SH-SY5Y (cell line): ENCODE data around the gene TERT.
A peak's percentile ranks its signal among the peaks of the same experiment; 100 is the strongest.

Experiments
- GATA2 ChIP-seq: IDR thresholded peaks from 2 replicates; pipeline ENCODE4 v1.6.1; 2011; ENCODE audit warnings: mild to moderate bottlenecking, low read depth, low read length
- GATA3 ChIP-seq: IDR thresholded peaks from 2 replicates; pipeline ENCODE4 v1.6.1; 2011; ENCODE audit warnings: low read depth, mild to moderate bottlenecking, low read length, moderate library complexity

The TERT gene

DNA sequence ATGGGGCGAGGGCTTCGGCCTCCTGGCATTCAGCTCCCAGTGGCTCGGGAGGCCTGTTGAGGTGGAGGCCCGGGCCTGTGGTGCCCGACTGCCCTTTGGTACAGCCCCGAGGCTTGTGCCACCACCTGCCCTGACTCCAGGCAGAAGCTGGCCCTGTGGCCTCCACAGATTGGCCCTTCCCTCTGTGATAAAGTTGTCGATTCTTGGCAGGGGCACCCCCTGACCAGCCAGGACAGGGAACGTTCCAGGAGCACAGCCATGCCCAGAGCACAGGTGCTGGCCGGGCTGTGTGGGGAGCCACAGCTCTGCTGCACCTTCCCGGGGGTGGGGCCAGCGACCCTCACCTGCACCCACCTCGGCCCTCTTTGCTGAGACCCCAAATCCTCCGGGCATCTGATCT lies 37.0 kb downstream of the TERT start:
- TF ChIP-seq GATA2 (no peak), GATA3 (no peak)

DNA sequence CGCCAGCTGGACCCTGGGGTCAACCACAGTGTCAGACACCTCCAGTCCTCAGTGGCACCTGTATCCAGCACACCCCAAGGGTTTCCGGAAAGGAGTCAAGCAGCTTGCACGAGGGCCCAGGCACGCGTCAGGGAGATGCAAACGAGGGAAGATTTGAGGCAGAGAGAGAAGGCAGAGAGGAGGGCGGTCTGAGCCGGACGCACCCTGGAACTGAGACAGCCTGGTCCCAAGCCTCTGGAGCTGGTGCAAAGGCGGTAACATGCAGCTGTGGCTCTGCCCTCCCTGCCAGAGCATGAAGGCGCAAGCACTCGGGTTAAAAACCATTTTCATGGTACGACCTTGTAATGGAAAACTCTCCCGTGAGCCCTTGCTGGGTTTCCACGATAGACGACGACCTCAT lies 37.5 kb downstream of the TERT start:
- TF ChIP-seq GATA3, result no peak
- TF ChIP-seq GATA2, result no peak

- TF ChIP-seq GATA2 (no peak), GATA3 (no peak)
These were observed 38.1 kb downstream of the TERT start for GRCh38 chr5:1256776-1257175.

GRCh38 chr5:1255081-1255561 lies 39.7 kb downstream of the TERT start:
- no peak for TF ChIP-seq GATA3
- no peak for TF ChIP-seq GATA2

DNA sequence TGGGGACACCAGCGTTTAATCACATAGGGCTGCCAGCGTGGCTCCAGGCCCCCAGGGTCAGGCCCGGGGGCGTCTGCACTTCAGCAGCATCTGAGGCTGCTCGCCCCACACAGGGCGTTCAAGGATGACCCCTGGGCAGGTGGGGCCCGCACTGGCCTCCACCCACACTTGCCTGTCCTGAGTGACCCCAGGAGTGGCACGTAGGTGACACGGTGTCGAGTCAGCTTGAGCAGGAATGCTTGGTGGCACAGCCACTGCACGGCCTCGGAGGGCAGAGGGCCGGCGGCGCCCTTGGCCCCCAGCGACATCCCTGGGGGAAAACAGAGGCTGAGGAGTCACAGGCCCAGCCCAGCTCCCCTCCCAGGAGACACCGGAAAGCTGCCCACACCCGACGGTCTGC lies 40.7 kb downstream of the TERT start:
- TF ChIP-seq GATA3 (no peak), GATA2 (no peak)

DNA sequence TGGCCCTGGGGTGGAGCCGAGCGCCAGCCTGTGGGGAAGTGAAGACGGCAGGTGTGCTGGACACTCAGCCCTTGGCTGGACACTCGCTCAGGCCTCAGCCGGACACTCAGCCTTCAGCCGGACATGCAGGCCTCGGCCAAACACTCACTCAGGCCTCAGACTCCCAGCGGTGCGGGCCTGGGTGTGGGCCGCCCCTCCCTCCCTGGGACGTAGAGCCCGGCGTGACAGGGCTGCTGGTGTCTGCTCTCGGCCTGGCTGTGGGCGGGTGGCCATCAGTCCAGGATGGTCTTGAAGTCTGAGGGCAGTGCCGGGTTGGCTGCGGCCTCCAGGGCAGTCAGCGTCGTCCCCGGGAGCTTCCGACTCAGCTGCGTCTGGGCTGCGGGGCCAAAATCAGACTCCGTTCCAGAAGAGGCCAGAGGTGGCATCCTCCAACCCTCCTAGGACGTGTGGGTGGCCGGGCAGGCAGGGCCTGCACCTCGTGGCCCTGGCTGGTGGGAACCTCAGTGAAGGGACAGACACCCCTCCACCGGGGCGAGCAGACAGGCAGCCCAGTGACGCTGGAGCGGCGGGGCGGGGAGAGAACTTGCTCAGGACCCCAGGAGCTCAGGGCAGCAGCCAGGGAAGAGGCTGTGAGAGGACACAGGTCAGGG lies 41.3 kb downstream of the TERT start:
- no peak for TF ChIP-seq GATA2
- TF ChIP-seq GATA3, result no peak

- TF ChIP-seq GATA2 (no peak), GATA3 (no peak)
These were observed 42.2 kb downstream of the TERT start for GRCh38 chr5:1252681-1253080.

- TF ChIP-seq GATA2 (peak; percentile 27; the same call in 1 of the 2 replicates), GATA3 (no peak)
These were observed 42.9 kb downstream of the TERT start for GRCh38 chr5:1251678-1252580.

DNA sequence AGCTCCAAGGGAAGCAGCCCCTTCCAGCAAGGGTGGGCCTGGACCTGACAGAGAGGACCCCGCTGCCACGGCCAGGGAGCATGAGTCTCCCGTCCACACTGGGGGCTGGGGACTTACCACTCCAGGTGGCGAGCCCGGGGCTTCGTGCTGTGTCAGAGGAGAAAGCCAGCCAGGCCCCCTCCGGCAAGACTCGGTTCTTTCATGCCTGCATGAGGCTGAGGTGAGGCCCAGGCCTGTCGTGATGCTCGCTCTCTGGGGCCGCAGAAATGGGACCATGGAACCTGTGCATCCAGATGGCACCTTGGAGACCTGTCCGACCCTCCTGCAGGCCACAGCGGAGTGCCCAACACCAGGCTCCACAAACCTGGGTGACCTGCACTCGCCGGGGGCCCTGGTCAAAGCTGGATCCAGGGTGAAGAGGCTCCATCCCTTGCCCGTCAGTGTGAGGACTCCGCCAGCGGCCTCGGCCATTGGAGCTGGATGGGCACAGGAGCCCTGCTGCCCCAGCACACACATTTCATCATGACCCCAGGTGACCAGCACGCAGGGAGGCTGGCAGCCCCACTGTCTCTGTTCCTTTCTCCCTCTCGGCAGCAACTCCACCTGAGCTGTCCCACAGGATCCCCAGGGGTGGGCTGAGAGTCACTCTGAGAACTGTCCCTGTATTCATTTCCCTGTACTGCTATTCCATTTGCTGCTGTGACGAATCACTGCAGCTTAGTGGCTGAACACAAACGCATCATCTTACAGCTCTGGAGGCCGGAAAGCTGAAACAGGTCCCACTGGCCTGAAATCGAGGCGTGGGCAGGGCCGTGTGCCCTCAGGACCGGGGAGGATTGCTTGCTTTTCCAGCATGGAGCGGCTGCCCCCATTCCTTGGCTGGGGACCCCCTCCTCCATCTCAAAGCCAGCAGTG lies 45.2 kb downstream of the TERT start:
- TF ChIP-seq GATA3 (no peak), GATA2 (no peak)

DNA sequence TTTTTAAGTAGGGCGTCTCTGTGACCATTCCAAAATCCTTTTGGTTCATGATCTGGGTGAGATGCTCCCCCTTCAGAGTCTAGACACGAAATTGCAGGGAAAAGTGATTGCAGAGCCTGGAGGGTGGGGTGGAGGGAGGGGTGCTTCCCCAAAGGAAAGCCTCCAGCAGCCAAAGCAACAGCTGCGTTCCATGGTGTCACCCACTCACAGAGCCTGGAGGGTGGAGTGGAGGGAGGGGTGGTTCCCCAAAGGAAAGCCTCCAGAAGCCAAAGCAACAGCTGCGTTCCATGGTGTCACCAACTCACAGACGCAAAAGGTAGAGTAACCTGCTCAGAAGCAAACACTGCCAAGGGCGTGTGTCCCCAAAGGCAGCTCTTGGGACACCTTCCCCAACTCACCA lies 47.1 kb downstream of the TERT start:
- TF ChIP-seq GATA3 (no peak), GATA2 (no peak)

- TF ChIP-seq GATA3 (no peak), GATA2 (no peak)
These were observed 48.0 kb downstream of the TERT start for GRCh38 chr5:1246711-1247431.

- TF ChIP-seq GATA2 (no peak), GATA3 (no peak)
These were observed 48.8 kb downstream of the TERT start for GRCh38 chr5:1245905-1246576.

- TF ChIP-seq GATA3 (no peak), GATA2 (no peak)
These were observed 49.9 kb downstream of the TERT start for GRCh38 chr5:1244976-1245375.
